GM21515 (cell line): ENCODE data around the gene C1QL4.
"Not testable (repeated sequence)": the region's sequence is repeated elsewhere in the genome, so short reads cannot be mapped to it uniquely, and the experiment has no call there.

ENCODE experiments used
- ATAC-seq: cut with Tn5 transposase; IDR thresholded peaks from one replicate; pipeline ENCODE4 v1.9.1; 2021; ENCODE audit not compliant: unreplicated experiment

C1QL4 gene

GRCh38 chr12:49334681-49335080, 2.3 kb downstream of the C1QL4 start:
- ATAC-seq: no peak

- ATAC-seq: no peak
Observed at GRCh38 chr12:49334226-49334625, 2.8 kb downstream of the C1QL4 start.

GRCh38 chr12:49333778-49334177, 3.2 kb downstream of the C1QL4 start:
- ATAC-seq: not testable (repeated sequence)

- no peak for ATAC-seq
Observed at GRCh38 chr12:49332891-49333371, 4.1 kb downstream of the C1QL4 start.

GRCh38 chr12:49332441-49332861, 4.5 kb downstream of the C1QL4 start:
- ATAC-seq: no peak

- no peak for ATAC-seq
Observed at GRCh38 chr12:49331380-49332222, 5.4 kb downstream of the C1QL4 start.

GRCh38 chr12:49330631-49331379, 6.2 kb downstream of the C1QL4 start:
- no peak for ATAC-seq

- ATAC-seq: no peak
Observed at GRCh38 chr12:49330032-49330619, 6.9 kb downstream of the C1QL4 start.

GRCh38 chr12:49328816-49329215, 8.2 kb downstream of the C1QL4 start:
- no peak for ATAC-seq

GRCh38 chr12:49327887-49328286, 9.1 kb downstream of the C1QL4 start:
- no peak for ATAC-seq

- ATAC-seq: no peak
Observed at GRCh38 chr12:49327368-49327767, 9.6 kb downstream of the C1QL4 start.

GRCh38 chr12:49325606-49326005, 11.4 kb downstream of the C1QL4 start:
- no peak for ATAC-seq

- no peak for ATAC-seq
Observed at GRCh38 chr12:49323524-49324097, 13.4 kb downstream of the C1QL4 start.

- ATAC-seq: peak; percentile 97
Observed at GRCh38 chr12:49322708-49323523, 14.1 kb downstream of the C1QL4 start, which contains the start of gene TROAP. TROAP (plus strand) TSS chr12:49323255; CDS start chr12:49323609, 354 bp downstream.

GRCh38 chr12:49322367-49322707, 14.7 kb downstream of the C1QL4 start:
- no peak for ATAC-seq

- not testable (repeated sequence) for ATAC-seq
Observed at GRCh38 chr12:49320411-49321103, 16.4 kb downstream of the C1QL4 start.

GRCh38 chr12:49317118-49317517, 19.9 kb downstream of the C1QL4 start:
- not testable (repeated sequence) for ATAC-seq

- no peak for ATAC-seq
Observed at GRCh38 chr12:49314811-49315210, 22.2 kb downstream of the C1QL4 start.

- not testable (repeated sequence) for ATAC-seq
Observed at GRCh38 chr12:49310451-49311000, 26.5 kb downstream of the C1QL4 start.
